ENCODE data around the gene GSX2.

The GSX2 gene

GRCh38 chr4:54077812-54078211 lies 22.2 kb upstream of the GSX2 start:
- TF ChIP-seq CTCF (IDR thresholded peaks at IDR 0.05; ENCODE audit: insufficient read depth, missing control alignments): no peak
- FAIRE-seq (no peak), DNase-seq (ENCODE audit: insufficient read length, low spot score) (no peak)

- DNase-seq (ENCODE audit: insufficient read length, low spot score) (no peak), FAIRE-seq (no peak)
- TF ChIP-seq CTCF (IDR thresholded peaks at IDR 0.05; ENCODE audit: insufficient read depth, missing control alignments): no peak
These were observed 17.8 kb upstream of the GSX2 start for GRCh38 chr4:54082168-54082567.

- TF ChIP-seq CTCF (IDR thresholded peaks at IDR 0.05; ENCODE audit: insufficient read depth, missing control alignments): no peak
- FAIRE-seq: no peak
- DNase-seq (ENCODE audit: insufficient read length, low spot score): no peak
These were observed 14.7 kb upstream of the GSX2 start for GRCh38 chr4:54085284-54085683.

- DNase-seq (ENCODE audit: insufficient read length, low spot score): no peak
- FAIRE-seq: no peak
- no peak for TF ChIP-seq CTCF (IDR thresholded peaks at IDR 0.05; ENCODE audit: insufficient read depth, missing control alignments)
These were observed 10.1 kb upstream of the GSX2 start for GRCh38 chr4:54089875-54090274.

GRCh38 chr4:54090404-54090803 lies 9.6 kb upstream of the GSX2 start:
- no peak for TF ChIP-seq CTCF (IDR thresholded peaks at IDR 0.05; ENCODE audit: insufficient read depth, missing control alignments)
- DNase-seq (ENCODE audit: insufficient read length, low spot score) (no peak), FAIRE-seq (no peak)

GRCh38 chr4:54090804-54091623 lies 8.9 kb upstream of the GSX2 start:
- FAIRE-seq (no peak), DNase-seq (ENCODE audit: insufficient read length, low spot score) (no peak)
- no peak for TF ChIP-seq CTCF (IDR thresholded peaks at IDR 0.05; ENCODE audit: insufficient read depth, missing control alignments)

GRCh38 chr4:54091637-54092404 lies 8.1 kb upstream of the GSX2 start:
- DNase-seq (ENCODE audit: insufficient read length, low spot score): peak; percentile 91
- FAIRE-seq: no peak
- TF ChIP-seq CTCF (IDR thresholded peaks at IDR 0.05; ENCODE audit: insufficient read depth, missing control alignments): no peak

All from D721Med (cell line).